ENCODE results near the gene PDLIM1.

- TF ChIP-seq CTCF (IDR thresholded peaks at IDR 0.05; ENCODE audit: insufficient read depth, low read length) (no peak), REST (IDR thresholded peaks at IDR 0.05; ENCODE audit: insufficient replicate concordance, low read depth) (no peak), GABPA (IDR thresholded peaks at IDR 0.05; ENCODE audit: low read depth) (no peak), POLR2AphosphoS5 (IDR thresholded peaks at IDR 0.05; ENCODE audit: low read depth) (no peak), SPI1 (IDR thresholded peaks at IDR 0.05; ENCODE audit: borderline replicate concordance, low read depth) (no peak)
Observed at GRCh38 chr10:95321554-95322301, 30.9 kb upstream of the PDLIM1 start.

Measured in HL-60 (cell line).